ENCODE measurements around the gene LATS2. TPM values are rescaled to one million over a fixed set of nuclear protein-coding genes. Genes with fewer than 3 reads are reported as not detected.

Gene LATS2
- total RNA-seq, 1 donor from 2014 or later = 44.1 TPM

Other genes with a start within 250 kb of the LATS2 start
- 20.5 TPM for gene XPO4, start 158.8 kb downstream of the LATS2 start, total RNA-seq
- 161 TPM for gene SAP18, start 78.5 kb upstream of the LATS2 start, total RNA-seq
- gene SKA3, start 115.0 kb upstream of the LATS2 start, total RNA-seq = 1.7 TPM
- gene MRPL57, start 115.1 kb upstream of the LATS2 start, total RNA-seq = 19.4 TPM